ENCODE results near the gene NTPCR. TPM values are rescaled to one million over a fixed set of nuclear protein-coding genes. Genes with fewer than 3 reads are reported as not detected.

The NTPCR gene
- total and polyA plus RNA-seq, 2 donors from 2014 or later, result 40.2 to 95.7 TPM

- Histone ChIP-seq H3K27ac (ENCODE audit: low read depth in 2 of 2, low read length in 2 of 2) (no peak overlapping the region), H3K4me1 (ENCODE audit: control insufficient read depth in 2 of 3, insufficient read depth in 2 of 3, low read depth in 1 of 3, low read length in 3 of 3) (no peaks in the 10 kb centered on the region), H3K36me3 (ENCODE audit: control insufficient read depth in 2 of 3, insufficient read depth in 3 of 3, low read length in 3 of 3) (peaks cover 15 to 32% (median 21%) of the 10 kb centered on the region in 3 donors), H3K9me3 (ENCODE audit: control insufficient read depth in 2 of 3, insufficient read depth in 1 of 3, low read length in 3 of 3) (peaks cover 0 to 14% (median 2%) of the 10 kb centered on the region in 3 donors), H3K27me3 (ENCODE audit: control insufficient read depth, insufficient read depth, low read length) (no peaks in the 10 kb centered on the region), H3K9ac (ENCODE audit: low read length in 3 of 3) (no peak overlapping the region), H3K4me3 (ENCODE audit: low read length in 3 of 3) (no peak overlapping the region)
- TF ChIP-seq CTCF (IDR thresholded peaks at IDR 0.05; ENCODE audit: borderline replicate concordance, extremely low read depth, insufficient read depth), result no peak
- intact Hi-C loops (cut with DNase I), result no loop called here
- no peak for DNase-seq
- FAIRE-seq, result no peak
These were observed 20.1 kb downstream of the NTPCR start for GRCh38 chr1:232970508-232970907.

- DNase-seq, result no peak
- H3K27ac ChIP-seq (ENCODE audit: low read depth in 2 of 2, low read length in 2 of 2), result no peak overlapping the region
- H3K9me3 ChIP-seq (ENCODE audit: control insufficient read depth in 2 of 3, insufficient read depth in 1 of 3, low read length in 3 of 3), result peaks cover 0 to 14% (median 2%) of the 10 kb centered on the region in 3 donors
- no peaks in the 10 kb centered on the region for H3K4me1 ChIP-seq (ENCODE audit: control insufficient read depth in 2 of 3, insufficient read depth in 2 of 3, low read depth in 1 of 3, low read length in 3 of 3)
- TF ChIP-seq CTCF (IDR thresholded peaks at IDR 0.05; ENCODE audit: borderline replicate concordance, extremely low read depth, insufficient read depth), result no peak
- no peaks in the 10 kb centered on the region for H3K27me3 ChIP-seq (ENCODE audit: control insufficient read depth, insufficient read depth, low read length)
- intact Hi-C loops (cut with DNase I), result no loop called here
- H3K9ac ChIP-seq (ENCODE audit: low read length in 3 of 3), result no peak overlapping the region
- H3K4me3 ChIP-seq (ENCODE audit: low read length in 3 of 3), result no peak overlapping the region
- no peak for FAIRE-seq
- H3K36me3 ChIP-seq (ENCODE audit: control insufficient read depth in 2 of 3, insufficient read depth in 3 of 3, low read length in 3 of 3), result peaks cover 15 to 32% (median 20%) of the 10 kb centered on the region in 3 donors
These were observed 23.5 kb downstream of the NTPCR start for GRCh38 chr1:232973652-232974611.

- no peaks in the 10 kb centered on the region for H3K27me3 ChIP-seq (ENCODE audit: control insufficient read depth, insufficient read depth, low read length)
- H3K4me3 ChIP-seq (ENCODE audit: low read length in 3 of 3), result no peak overlapping the region
- FAIRE-seq (no peak), DNase-seq (no peak)
- H3K4me1 ChIP-seq (ENCODE audit: control insufficient read depth in 2 of 3, insufficient read depth in 2 of 3, low read depth in 1 of 3, low read length in 3 of 3), result no peaks in the 10 kb centered on the region
- no peak for TF ChIP-seq CTCF (IDR thresholded peaks at IDR 0.05; ENCODE audit: borderline replicate concordance, extremely low read depth, insufficient read depth)
- H3K36me3 ChIP-seq (ENCODE audit: control insufficient read depth in 2 of 3, insufficient read depth in 3 of 3, low read length in 3 of 3), result peaks cover 14 to 32% (median 15%) of the 10 kb centered on the region in 3 donors
- H3K9me3 ChIP-seq (ENCODE audit: control insufficient read depth in 2 of 3, insufficient read depth in 1 of 3, low read length in 3 of 3), result peaks cover 0 to 14% (median 2%) of the 10 kb centered on the region in 3 donors
- H3K27ac ChIP-seq (ENCODE audit: low read depth in 2 of 2, low read length in 2 of 2), result no peak overlapping the region
- intact Hi-C loops (cut with DNase I), result no loop called here
- no peak overlapping the region for H3K9ac ChIP-seq (ENCODE audit: low read length in 3 of 3)
These were observed 24.6 kb downstream of the NTPCR start for GRCh38 chr1:232974971-232975370.
